CD4-positive, alpha-beta T cell treated with Interleukin-12 subunit alpha and Interleukin-12 subunit beta, for 1 hour (primary cell): ENCODE data around the gene PIP4K2C.
"Not testable (repeated sequence)": the region's sequence is repeated elsewhere in the genome, so short reads cannot be mapped to it uniquely, and the experiment has no call there.

ENCODE experiments used
- DNase-seq: peaks from one replicate; pipeline ENCODE4 v3.0.0-alpha.2; 2020

PIP4K2C gene

DNA sequence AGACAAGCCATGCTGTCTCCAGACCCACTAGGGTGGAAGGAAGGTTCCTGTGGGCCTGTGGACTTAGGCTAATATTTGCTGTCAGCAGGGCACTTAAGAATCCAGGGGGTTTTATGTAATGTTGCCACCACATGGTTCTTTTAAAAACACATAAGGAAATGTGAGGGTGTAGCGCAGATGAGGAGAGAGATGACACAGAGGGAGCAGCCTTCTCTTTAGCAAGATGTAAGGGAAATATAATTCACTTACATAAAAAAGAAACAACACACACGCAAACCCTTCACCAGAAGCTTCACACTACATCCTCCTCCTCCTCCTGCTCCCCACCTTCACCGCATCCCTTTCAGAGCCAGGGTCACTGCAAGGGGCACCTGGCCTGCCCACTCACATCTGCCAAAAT, 4.9 kb upstream of the PIP4K2C start:
- no peak for DNase-seq

DNA sequence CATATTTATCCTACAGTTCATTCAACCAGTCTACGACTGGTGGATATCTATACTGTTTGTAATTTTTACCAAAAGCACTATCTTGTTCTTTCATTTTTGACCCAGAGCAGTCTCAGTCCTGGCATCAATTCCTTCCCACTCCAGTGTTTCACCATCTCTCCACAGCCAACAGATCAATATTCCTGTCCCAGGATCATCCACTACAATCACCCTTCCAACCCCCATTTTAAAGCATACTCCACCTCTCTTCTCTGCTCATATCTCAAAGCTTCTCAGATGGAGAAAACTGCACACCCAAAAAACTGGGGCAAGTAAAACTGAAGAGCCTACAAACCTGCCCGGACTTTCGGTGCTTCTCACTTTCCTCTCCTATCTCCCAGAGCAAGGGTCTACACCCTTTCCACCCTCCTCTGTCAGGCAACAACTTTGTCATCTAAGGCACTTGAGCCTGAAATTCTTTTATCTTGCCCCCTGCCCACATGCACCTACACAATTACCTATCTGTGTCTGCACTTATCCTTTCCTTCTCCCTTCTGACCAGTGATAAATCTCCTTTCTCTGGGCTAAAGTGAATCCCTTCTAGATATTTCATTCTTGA, 4.1 kb upstream of the PIP4K2C start:
- no peak for DNase-seq

DNA sequence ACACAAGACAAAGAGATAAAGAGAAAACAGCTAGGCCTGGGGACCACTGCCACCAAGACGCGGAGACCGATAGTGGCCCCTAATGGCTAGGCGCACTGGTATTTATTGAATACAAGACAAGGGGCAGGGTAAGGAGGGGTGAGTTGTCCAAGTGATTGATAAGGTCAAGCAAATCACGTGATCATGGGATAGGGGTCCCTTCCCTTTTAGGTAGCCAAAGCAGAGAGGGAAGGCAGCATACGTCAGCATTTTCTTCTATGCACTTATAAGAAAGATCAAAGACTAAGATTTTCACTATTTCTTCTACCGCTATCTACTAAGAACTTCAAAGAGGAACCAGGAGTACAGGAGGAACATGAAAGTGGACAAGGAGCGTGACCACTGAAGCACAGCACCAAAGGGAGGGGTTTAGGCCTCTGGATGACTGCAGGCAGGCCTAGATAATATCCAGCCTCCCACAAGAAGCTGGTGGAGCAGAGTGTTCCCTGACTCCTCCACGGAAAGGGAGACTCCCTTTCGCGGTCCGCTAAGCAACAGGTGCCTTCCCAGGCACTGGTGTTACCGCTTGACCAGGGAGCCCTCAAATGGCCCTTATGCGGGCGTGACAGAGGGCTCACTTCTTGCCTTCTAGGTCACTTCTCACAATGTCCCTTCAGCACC, 1.9 kb upstream of the PIP4K2C start:
- DNase-seq = not testable (repeated sequence)

DNA sequence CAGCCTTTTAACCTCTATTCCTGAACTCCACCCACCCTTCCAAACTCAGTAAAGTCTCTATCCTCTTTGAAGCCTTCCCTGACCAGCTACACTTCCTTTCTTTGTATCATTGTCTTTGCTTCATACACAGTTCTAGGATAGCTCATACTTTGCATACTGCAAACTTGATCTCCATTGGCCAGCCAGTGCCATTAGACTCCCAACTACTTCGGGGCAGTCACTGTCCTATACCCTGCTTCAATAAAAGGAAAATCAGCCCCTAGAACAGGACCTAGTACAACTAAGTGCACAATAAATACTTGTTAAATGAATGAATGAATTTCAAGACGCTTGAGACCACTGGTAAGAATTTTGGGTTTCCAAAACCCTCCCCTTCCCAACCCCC, 521 bp upstream of the PIP4K2C start:
- no peak for DNase-seq

DNA sequence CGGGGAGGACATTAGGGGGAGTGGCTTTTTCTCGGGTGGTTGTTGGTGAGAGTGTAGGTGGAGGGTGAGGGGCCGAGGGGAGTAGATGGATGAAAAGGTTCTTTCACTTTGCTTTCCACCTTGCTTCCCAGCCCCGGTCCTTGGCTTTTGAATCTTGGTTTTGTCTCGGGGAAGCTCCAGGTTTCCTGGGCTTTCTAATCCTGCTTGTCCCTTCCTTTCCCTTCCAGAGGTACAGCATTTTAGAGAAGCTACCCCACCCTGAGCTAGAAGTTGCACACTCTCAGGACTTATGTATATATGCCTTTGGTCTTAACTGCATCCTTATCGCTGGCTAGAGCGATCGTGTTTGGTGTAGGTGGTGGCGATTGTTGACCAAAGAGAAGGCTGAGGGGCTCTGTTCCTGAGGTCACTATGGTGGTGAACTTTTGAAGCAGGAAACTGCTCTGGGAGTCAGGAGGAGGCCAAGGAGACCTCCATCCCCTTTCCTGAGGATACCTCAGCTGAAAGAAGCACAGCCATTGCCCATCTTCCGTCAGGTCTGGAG, 862 bp downstream of the PIP4K2C start:
- no peak for DNase-seq

DNA sequence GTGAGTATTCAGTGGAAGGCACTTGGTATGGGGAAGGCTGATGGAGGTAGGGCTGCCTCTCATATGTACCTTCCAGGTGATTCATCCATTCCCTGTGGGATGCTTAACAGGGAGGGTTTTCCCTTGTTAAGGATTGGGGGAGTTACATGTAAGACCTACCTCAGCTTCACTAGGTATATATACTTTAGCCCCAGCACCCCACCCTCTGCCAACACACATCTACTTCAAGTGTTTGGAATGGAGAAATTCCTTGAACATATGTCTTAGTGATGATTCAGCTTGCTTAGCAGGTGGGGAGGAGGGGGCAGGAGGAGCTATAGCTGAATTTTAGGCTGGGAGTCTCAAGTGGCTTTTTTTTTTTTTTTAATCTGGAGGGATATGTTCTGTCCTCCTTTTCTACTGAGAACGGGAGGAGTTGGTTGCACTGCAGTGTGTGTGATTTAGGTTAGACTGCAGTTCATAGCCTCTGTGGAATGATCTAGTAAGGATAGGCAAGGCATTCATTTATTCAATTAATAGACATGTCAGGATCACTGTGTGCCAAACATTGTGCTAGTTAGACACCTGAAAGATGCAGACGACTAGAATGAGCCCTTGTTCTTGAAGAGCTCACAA, 1.7 kb downstream of the PIP4K2C start:
- DNase-seq = no peak

DNA sequence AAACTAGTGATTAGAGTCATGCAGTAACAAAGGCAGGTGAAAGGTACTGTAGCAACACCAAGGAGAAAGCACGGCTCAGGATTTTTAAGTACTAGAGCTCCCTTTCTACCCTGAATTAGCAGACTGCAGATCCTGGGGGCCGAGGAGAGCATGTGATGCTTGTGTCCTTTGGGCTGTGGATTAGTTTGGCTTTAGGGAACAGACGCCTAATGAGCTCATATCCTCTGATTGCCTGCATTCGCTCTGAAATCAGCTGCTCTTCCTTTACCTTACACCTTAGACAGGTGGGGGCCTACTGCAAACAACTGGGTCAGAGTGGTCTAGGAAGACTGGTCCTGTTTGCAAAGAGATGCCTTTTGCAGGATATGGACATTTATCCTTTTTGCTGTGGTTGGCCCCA, 2.2 kb downstream of the PIP4K2C start:
- DNase-seq = no peak

DNA sequence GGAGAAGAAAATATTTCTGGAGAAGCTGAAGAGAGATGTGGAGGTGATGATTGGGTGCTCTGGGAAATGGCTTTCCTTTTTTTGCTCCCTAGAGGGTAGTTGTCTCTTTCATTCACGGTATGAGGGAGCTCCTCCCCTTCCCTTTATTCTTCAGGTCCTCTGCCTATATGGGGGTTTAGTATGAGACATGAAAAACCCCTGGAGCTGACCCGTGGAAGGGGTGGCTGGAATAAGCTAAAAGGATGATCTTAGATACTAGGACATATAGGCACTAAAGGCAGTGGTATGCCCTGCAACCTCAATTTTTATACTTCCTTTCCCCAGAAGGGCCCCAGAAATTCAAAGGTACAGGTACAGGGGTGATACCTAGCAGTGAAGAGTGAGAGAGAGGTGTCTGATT, 9.4 kb downstream of the PIP4K2C start:
- DNase-seq = no peak

DNA sequence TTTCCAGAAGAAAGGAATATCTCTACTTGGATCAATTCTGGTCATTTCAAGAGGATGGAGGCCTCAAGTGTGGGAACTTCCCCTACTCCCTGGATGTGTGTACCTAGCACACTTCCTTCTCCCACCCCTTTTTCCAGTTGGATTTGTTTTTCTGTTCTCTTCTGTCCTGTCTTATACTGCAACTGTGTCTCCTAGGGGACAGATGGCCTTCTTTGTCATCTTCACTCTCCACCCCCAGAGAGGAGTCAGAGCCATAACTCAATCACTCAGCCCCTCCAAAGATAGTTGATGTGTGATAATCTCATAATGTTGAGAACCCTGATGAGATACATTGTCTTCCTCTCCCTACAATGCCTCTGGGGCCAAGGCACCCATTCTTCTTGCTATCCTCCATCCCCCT, 11.6 kb downstream of the PIP4K2C start:
- DNase-seq = no peak

DNA sequence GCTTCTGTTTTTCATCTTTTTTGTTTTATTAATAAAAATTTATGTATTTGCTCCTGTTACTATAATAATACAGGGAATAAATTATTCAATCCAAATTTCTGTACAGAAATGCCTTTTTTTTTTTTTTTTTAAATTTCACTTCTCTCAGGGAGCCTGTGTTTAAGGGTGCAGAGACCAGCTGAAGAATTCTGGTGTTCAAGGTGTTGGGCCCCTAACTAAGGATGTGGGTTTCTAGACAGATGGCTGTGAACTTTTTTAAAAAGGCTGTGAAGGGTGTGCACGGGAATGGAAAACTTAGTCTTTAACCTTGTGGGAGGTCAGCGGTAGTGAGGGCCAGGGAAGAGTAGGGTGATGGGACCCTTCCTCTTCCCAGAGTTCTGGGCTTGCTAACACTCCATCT, 12.3 kb downstream of the PIP4K2C start:
- no peak for DNase-seq

DNA sequence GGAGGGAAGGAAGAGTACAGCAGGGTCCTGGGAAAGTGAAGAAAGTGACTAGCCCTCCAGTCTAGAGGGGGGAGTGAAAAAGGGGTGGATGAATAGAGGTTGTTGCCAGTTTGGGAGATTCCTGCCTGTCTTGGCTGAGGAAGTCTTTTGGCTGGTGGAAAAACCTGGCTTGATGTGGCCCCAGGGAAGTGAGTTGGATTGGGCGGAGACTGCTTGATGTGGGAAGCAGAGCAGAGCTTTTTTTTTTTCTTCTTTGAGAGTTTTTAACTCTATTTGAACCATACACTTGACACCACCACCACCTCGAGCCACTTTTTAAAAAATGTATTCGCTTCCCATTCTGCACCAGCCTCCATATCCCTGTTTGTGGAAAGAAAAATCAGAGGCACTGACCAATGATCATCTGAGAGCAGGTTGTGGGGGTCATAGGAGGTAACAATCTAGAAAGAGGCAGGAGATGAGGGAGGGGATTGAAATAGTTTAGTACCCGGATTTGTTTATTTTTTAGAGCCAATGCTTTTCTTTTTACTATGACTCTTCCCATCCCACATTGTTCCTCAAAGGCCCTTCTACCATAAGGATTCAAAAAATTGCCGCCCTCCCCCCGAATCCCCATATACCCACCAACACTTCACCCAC, 12.9 kb downstream of the PIP4K2C start:
- DNase-seq = no peak

DNA sequence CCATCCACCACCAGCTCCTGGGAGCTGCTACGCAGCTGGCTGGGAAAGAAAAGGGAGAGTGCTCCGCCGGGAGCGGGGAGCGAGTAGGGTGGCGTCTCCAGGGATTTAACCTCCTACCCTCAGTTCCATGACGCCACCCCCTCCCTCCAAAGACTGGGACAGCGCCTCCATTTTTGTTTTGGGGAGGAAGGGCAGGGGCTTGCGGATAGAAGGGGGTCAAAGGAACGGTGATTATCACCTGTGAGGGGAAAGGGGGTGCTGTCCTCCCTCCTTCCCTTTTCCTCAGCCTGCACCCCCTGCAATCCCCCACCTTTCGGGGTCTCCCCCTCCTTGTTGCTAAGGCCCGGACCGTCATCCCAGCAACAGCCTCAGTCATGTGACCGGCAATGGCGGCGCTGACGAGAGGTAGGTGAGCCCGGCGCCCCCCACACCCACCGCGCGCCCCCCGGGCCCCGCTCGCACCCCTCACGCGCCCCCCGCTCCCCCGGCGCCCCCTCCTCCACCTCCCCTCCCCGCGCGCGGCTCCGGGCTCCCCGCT, 13.5 kb downstream of the PIP4K2C start, which contains the start of gene DTX3:
Gene DTX3 (plus strand): TSS at position 371 of the 538 bp plus-strand sequence. CDS start 1,694 bp downstream, outside the sequence.
- peak; percentile 42 for DNase-seq

DNA sequence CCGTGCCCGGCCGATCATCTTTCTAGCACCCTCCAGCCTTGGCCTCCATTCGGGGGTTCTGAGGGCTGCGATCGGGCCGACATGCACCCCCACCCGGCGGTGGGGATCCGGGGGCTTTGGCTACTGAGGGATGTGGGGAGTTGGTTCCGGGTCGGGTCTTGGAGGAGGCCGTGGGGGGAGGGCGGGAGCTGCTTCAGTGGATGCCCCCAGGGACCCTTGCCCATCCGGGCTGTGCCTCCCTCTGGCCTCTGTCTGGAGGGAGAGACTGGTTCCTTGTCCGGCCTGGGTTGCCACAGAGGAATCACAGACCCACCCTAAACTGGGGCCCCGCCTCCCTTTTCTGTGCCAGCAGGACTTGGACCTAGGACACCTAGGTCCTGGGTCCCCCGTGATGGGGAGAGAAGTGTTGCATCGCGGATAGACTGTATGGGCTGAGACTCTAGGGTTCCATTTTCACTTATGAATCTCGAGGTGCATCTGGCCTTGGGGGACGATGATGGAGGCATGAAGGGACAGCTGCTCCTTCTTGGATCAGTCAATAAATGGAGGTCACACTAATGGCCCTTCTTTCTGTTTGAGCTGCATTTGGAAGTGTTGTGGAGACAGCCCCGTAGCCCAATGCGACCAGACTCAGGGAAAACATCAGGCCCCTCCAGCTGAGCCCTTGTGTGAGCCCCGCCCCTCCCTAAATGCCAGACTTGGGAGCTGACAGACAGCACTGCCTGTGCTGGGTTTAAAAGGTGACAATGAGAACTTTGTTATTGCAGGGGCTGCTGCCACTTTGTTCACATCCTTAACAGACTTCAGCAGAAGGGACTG, 14.2 kb downstream of the PIP4K2C start:
- no peak for DNase-seq

DNA sequence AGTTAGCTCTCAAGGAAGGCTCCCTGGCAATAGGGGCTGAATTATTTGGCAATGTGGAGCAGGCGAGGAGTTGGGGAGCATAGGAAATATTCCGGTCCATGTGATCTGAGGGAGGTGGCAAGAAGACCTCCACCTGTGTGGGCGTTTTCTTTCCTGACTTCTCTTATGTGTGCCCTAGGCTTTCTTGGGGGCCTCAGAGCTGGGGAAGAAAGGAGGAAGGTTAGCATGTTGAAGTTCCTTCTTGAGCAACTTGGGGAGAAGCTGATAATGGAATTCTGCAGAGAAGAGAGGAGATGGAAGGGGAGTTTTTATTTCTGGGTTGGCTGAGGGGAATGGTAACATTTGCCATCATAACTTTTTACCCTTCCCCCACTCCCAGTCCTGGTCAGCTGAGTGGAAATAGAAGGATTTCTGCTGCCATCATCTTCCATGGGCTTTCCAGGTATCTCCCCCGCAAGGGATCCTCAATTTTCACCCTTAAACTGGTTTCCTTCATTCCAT, 14.9 kb downstream of the PIP4K2C start:
- no peak for DNase-seq

DNA sequence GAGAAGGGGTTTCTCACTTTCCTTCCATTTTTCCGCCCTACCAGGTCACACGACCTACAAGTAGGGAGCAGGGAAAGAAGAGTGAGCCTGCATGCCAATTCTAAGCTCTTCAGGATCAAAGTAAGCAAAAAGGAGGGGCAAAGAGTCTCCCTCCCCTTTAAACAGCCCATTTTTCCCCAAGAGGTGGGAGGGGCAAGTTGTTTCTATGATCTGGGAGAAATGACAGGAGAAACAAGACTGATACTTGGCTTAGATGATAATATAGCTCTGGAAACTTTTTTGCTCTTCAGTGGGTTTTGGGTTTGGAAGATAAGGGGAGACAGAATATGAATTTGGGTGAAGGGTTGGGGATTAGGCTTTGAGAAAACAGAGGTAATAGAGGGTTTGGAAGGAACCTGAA, 15.4 kb downstream of the PIP4K2C start:
- no peak for DNase-seq

DNA sequence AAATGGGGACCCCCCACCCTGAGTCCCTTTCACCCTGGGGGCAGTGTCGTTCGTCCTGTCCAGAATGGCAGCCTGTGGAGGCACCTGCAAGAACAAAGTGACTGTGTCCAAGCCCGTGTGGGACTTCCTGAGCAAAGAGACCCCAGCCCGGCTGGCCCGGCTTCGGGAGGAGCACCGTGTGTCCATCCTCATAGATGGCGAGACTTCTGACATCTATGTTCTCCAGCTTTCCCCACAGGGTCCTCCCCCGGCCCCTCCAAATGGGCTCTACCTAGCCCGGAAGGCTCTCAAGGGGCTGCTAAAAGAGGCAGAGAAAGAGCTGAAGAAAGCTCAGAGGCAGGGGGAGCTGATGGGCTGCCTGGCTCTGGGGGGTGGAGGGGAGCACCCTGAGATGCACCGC, 15.8 kb downstream of the PIP4K2C start:
- no peak for DNase-seq

DNA sequence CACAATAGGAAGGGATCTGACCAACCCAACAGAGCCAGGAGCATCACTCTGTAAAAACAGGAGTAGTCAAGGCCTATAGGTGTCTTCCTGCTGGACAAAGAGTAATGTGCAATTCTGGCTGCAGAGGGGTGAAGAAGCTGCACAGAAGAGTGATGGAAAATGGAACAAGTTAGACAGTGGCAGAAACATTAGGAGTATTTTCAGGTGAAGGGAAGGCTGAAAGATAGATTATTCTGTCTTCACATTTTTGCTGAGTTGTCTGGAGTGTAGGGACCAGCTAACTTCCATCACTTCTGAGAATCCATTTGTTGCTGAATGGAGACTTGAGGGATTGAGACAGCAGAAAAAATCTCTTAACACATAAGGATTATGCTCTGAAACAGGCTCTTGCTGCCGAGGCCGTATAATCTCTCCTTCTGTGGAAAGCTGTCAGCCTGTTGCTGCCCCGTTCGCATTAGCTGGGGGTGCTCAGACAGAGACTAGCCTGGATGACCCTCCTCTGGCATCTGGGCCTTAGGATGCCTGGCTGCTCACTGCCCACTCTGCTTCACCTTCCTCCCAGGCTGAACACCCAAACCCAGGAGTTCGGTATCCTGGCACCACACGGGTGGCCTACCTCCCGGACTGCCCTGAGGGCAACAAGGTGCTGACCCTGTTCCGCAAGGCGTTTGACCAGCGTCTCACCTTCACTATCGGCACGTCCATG, 17.1 kb downstream of the PIP4K2C start:
- no peak for DNase-seq

DNA sequence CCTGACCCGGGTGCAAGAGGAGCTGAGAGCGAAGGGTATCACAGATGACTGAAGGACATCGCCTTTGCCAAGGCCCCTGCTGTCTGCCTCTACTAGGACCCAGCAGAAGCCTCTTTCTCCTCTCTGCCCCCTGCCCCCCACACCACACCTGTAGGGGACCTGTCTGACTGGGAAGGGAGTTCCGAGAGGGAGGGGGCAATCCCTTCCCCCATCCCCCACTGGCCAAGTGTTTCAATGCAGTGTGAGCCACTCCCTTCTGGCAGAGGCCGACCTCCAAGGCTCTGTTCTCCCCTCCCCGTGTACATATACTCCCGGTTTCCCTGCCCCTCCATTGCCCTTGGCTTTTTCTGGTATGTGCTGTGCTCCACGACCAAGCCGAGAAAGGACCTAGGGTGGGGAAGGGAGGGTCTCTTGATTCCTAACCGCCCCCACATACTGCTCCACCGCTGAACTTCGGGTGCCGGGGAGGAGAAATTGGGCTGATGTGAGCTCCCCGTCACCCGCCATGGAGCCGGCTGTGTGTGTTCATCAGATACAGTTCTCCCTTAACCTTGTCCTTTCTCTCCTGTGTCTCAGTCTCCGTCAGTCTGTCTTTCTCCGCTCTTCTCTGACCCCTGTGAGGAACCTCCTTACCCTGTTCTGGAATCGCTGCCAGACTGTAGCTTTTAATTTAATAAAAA, 18.2 kb downstream of the PIP4K2C start:
- no peak for DNase-seq

DNA sequence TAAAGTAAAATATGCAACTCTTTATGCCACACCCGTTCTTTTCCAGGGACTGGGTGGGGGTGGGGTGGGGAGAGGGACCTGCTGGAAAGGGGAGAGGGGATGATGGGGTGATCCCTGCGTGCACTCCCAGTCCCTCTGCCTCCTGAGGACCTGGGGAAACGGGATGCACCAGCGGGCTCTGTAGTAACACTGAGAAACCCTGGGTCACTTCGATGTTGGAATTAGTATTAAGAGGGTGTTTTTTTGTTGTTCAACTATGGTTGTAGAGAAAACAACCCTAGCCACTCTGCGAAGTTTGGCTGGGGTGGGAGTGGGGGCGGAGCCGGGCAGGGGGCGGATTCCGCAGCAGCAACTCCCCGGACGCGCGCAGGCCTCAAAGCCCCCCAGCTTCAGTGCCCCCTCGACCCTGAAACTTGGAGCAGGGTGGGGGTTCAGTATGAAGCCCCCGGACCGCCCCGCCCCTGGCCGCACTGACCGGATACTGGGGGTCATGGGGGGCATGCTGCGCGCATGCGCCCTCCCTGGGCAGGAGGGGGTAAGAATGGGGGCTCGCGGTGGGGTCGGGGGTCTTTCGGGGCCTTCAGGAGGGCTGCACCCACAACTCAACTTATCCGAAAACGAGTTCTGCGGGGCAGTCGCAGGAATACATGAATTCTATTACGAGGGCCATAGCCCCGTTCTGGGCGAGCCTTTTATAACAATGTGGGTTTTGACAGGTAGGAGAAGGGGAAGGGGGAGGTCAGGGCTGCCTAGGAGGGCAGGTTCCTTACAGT, 19.0 kb downstream of the PIP4K2C start:
- no peak for DNase-seq

DNA sequence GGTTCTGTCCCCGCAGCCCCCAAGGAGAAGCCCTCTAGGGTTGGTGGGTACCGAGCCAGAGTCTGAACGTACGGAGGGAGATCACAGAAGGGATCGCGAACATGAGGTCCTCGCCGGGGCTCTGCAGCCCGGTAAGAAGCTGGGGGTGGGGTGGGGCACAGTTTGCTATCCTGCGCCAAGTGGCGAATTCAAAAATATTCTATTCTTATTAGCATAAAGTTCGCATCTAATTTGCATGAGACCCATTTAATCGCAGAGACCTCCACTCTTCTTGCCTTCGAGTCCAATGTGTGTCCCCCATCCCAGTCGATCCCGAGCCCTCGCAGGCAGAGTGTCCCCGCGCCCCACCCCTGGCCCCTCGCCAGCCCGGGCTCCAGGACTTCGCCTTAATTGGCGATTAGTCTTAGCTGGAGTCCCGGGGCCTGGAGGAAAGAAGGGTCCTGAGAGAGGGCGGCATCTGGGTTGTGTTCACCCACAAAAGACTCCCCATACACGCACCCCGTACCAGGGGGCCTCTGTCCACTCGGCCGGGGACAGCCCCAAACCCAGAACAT, 19.6 kb downstream of the PIP4K2C start:
- DNase-seq = no peak
